ENCODE measurements around the gene NACA2.
"Not testable (repeated sequence)": the region's sequence is repeated elsewhere in the genome, so short reads cannot be mapped to it uniquely, and the experiment has no call there.

Gene NACA2

GRCh38 chr17:61591018-61591417 is at the start of gene NACA2:
TSS of gene NACA2 (minus strand) at chr17:61591219. CDS start at chr17:61591180, 39 bp downstream.
- DNase-seq, result no peak

GRCh38 chr17:61639818-61640217 is 48.8 kb upstream of the NACA2 start:
- no peak for DNase-seq

GRCh38 chr17:61638087-61638486 is 47.1 kb upstream of the NACA2 start:
- no peak for DNase-seq

GRCh38 chr17:61635913-61636432 is 45.0 kb upstream of the NACA2 start:
- peak; percentile 6 to 27 for DNase-seq

- no peak for DNase-seq
Measured at GRCh38 chr17:61634942-61635538, 44.0 kb upstream of the NACA2 start.

- DNase-seq, result no peak
Measured at GRCh38 chr17:61634011-61634539, 43.1 kb upstream of the NACA2 start.

- no peak for DNase-seq
Measured at GRCh38 chr17:61632826-61633225, 41.8 kb upstream of the NACA2 start.

- no peak for DNase-seq
Measured at GRCh38 chr17:61631800-61632199, 40.8 kb upstream of the NACA2 start.

GRCh38 chr17:61628158-61628557 is 37.1 kb upstream of the NACA2 start:
- not testable (repeated sequence) for DNase-seq

GRCh38 chr17:61627658-61628057 is 36.6 kb upstream of the NACA2 start:
- DNase-seq, result no peak

GRCh38 chr17:61627125-61627524 is 36.1 kb upstream of the NACA2 start:
- no peak for DNase-seq

GRCh38 chr17:61625564-61625963 is 34.5 kb upstream of the NACA2 start:
- no peak for DNase-seq

- DNase-seq, result no peak
Measured at GRCh38 chr17:61624951-61625350, 33.9 kb upstream of the NACA2 start.

GRCh38 chr17:61621317-61621716 is 30.3 kb upstream of the NACA2 start:
- DNase-seq, result no peak

GRCh38 chr17:61619953-61620352 is 28.9 kb upstream of the NACA2 start:
- no peak for DNase-seq

- DNase-seq, result no peak
Measured at GRCh38 chr17:61619493-61619892, 28.5 kb upstream of the NACA2 start.

GRCh38 chr17:61618950-61619349 is 27.9 kb upstream of the NACA2 start:
- DNase-seq, result no peak

GRCh38 chr17:61617330-61617729 is 26.3 kb upstream of the NACA2 start:
- no peak for DNase-seq

- DNase-seq, result no peak
Measured at GRCh38 chr17:61616783-61617182, 25.8 kb upstream of the NACA2 start.

GRCh38 chr17:61614219-61614618 is 23.2 kb upstream of the NACA2 start:
- no peak for DNase-seq

GRCh38 chr17:61611323-61611722 is 20.3 kb upstream of the NACA2 start:
- no peak for DNase-seq

GRCh38 chr17:61605692-61606091 is 14.7 kb upstream of the NACA2 start:
- DNase-seq, result no peak

- DNase-seq, result no peak
Measured at GRCh38 chr17:61601297-61601696, 10.3 kb upstream of the NACA2 start.

GRCh38 chr17:61600621-61601020 is 9.6 kb upstream of the NACA2 start:
- DNase-seq, result no peak

GRCh38 chr17:61599608-61600007 is 8.6 kb upstream of the NACA2 start:
- no peak for DNase-seq

All from stimulated activated CD4-positive, alpha-beta T cell treated with anti-CD3 and anti-CD28 coated beads, Interleukin-4, amount 100 ng/mL, for 4 hours (primary cell).